Regular cardiac myocyte (primary cell): ENCODE measurements around the gene LMOD3. TPM values are rescaled to one million over a fixed set of nuclear protein-coding genes. Genes with fewer than 3 reads are reported as not detected.

Experiments
- total RNA-seq: library from RNA; depleted of rRNA; stranded (reverse); fragments of >200 nt; gene quantifications from 2 replicates; pipeline ENCODE4 v1.2.3, GENCODE V29; 2014

The LMOD3 gene
- under 0.01 and 0.28 TPM in 2 replicates for total RNA-seq

GRCh38 chr3:69122403-69122802 lies at the start of gene LMOD3:
Gene LMOD3 (minus strand): TSS chr3:69122595. CDS start chr3:69122386, 209 bp downstream.

GRCh38 chr3:69084326-69085167 lies 37.8 kb downstream of the LMOD3 start, which contains the start of gene ARL6IP5:
Gene ARL6IP5 (plus strand): TSS chr3:69084937. CDS start chr3:69085048, 111 bp downstream.

GRCh38 chr3:69080233-69080920 lies 42.0 kb downstream of the LMOD3 start, which contains the start of gene UBA3:
Gene UBA3 (minus strand): TSS chr3:69080365. CDS start chr3:69080353, 12 bp downstream.

Other genes starting within 250 kb of the LMOD3 start
- gene TAFA4, start 190.0 kb downstream of the LMOD3 start, total RNA-seq, result not detected in 2 replicates
- gene EOGT, start 108.9 kb downstream of the LMOD3 start, total RNA-seq, result 33.2 and 36.6 TPM in 2 replicates
- gene TMF1, start 70.3 kb downstream of the LMOD3 start, total RNA-seq, result 48.8 and 50.4 TPM in 2 replicates
- gene UBA3, start 42.2 kb downstream of the LMOD3 start, total RNA-seq, result 72.1 and 84.6 TPM in 2 replicates
- 126 and 143 TPM in 2 replicates for gene ARL6IP5, start 37.7 kb downstream of the LMOD3 start, total RNA-seq